ENCODE measurements around the gene RTN1.

DNA sequence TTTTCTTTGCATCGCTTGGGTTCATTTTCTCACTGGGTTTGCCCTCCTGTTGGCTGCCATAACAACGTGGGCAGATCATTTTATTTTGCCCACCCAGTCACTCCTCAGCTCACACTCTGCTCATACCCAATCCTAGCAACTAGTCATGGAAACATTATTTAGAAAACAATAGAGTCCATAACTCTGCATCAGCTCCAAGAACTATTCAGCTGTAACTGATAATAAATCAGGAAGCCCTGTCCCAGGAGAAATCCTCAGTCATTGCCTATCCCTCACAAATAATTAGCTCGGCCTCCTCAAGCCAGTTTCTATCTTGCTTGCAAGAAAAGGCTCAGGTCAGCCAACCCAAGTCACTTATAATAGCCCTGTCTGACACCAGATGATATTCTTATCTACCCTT, 43.2 kb downstream of the RTN1 start:
- TF ChIP-seq POLR2A (IDR thresholded peaks at IDR 0.05) = no peak
- TF ChIP-seq, protein P1, sequence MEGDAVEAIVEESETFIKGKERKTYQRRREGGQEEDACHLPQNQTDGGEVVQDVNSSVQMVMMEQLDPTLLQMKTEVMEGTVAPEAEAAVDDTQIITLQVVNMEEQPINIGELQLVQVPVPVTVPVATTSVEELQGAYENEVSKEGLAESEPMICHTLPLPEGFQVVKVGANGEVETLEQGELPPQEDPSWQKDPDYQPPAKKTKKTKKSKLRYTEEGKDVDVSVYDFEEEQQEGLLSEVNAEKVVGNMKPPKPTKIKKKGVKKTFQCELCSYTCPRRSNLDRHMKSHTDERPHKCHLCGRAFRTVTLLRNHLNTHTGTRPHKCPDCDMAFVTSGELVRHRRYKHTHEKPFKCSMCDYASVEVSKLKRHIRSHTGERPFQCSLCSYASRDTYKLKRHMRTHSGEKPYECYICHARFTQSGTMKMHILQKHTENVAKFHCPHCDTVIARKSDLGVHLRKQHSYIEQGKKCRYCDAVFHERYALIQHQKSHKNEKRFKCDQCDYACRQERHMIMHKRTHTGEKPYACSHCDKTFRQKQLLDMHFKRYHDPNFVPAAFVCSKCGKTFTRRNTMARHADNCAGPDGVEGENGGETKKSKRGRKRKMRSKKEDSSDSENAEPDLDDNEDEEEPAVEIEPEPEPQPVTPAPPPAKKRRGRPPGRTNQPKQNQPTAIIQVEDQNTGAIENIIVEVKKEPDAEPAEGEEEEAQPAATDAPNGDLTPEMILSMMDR (IDR thresholded peaks at IDR 0.05) = no peak
